Adipose tissue (tissue), 3 donors: ENCODE results near the gene EML5. TPM values are rescaled to one million over a fixed set of nuclear protein-coding genes. Genes with fewer than 3 reads are reported as not detected.
"Not testable (repeated sequence)": the region's sequence is repeated elsewhere in the genome, so short reads cannot be mapped to it uniquely, and the experiment has no call there.

Experiments used
- H3K27ac ChIP-seq: one replicate; pipeline ENCODE4 v1.5.1; 2013; ENCODE audit warnings: low read depth, low read length
- WGBS, 3 donors: extraction: QIAGEN DNeasy Blood & Tissue Kit; methylation state at CpG; one replicate each; pipeline ENCODE4 v1.1.7; 2013; 5-methylcytosine and 5-hydroxymethylcytosine counted together
- polyA plus RNA-seq, 3 donors: library from polyadenylated mRNA; stranded (reverse); fragments of 200-250 nt; gene quantifications; one replicate each; pipeline ENCODE4 v1.2.3, GENCODE V29; 2013
- donor health status: healthy with polysubstance abuse.
- donor health status: Bipolar disorder and iron deficiency.
- donor health status: healthy.

EML5 gene
- polyA plus RNA-seq = under 1 TPM; 0.11 to 0.94 (median 0.21) TPM

GRCh38 chr14:88792473-88793258, at the start of gene EML5:
Gene EML5 (minus strand): TSS chr14:88792953. CDS start chr14:88792503, 450 bp downstream.
- no peak within 1 kb of the TSS for H3K27ac ChIP-seq
- WGBS, 3 donors = 0% methylated on average over 72 to 111 of the region's 111 CpGs

DNA sequence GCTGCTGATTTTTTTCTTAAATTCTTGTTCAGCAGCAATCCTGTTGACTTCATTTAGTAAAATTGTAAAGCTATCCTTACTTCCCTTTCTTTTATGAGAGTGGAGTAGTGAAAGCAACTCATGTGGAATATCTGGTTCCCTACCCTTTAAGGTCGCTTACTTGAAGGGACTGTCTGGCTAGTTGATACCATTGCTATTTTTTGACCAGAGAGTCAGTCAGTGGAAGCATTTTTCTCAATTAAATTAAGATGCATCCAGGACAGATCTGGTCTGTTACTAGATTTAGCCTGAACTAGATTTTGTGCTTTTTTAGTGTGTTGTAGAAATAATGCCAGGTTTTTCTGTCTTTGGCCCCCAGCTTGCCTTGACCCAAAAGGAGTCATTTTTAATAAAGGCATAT, 49.7 kb upstream of the EML5 start:
- WGBS, 3 donors = 86 to 93% (median 91%) methylated on average over 1 of the region's 1 CpG
- no peak overlapping the region for H3K27ac ChIP-seq

- H3K27ac ChIP-seq = no peak overlapping the region
- WGBS, 3 donors = 89 to 98% (median 96%) methylated on average over 1 of the region's 1 CpG
These were observed 49.0 kb upstream of the EML5 start for GRCh38 chr14:88841741-88842140.

- no peak overlapping the region for H3K27ac ChIP-seq
- 92 to 96% (median 92%) methylated on average over 5 of the region's 5 CpGs for WGBS, 3 donors
These were observed 48.2 kb upstream of the EML5 start for GRCh38 chr14:88840926-88841325.

GRCh38 chr14:88838015-88838414, 45.3 kb upstream of the EML5 start:
- 75 to 97% (median 94%) methylated on average over 3 of the region's 3 CpGs for WGBS, 3 donors
- no peak overlapping the region for H3K27ac ChIP-seq

- no peak overlapping the region for H3K27ac ChIP-seq
- WGBS, 3 donors = 97 to 100% (median 100%) methylated on average over 1 of the region's 1 CpG
These were observed 44.7 kb upstream of the EML5 start for GRCh38 chr14:88837495-88837894.

GRCh38 chr14:88835661-88836060, 42.9 kb upstream of the EML5 start:
- no peak overlapping the region for H3K27ac ChIP-seq

DNA sequence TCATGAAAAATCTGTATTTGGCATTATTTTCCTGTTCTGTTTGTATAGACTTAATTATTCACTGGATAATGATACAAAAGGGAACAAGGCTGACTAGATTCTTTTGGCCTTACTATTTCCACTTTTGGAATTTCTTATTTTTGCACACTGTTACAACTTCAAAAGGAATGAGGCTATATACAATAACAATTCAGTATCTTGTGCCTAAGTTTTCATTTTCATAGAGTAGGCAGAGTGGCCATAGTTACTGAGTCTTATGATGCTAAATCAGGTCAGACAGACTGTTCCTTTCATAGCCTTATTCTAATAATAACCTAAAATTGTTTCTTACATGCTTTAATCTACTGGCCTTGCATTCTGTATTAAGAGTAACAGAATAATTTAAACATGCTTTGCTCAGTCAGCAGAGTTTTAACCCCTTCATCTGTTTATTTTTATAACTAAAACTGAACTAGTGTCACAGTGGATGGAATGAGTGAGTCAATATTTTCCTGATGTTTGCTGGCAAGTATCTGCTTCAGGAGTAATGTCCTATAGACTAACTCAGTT, 42.2 kb upstream of the EML5 start:
- H3K27ac ChIP-seq = no peak overlapping the region

DNA sequence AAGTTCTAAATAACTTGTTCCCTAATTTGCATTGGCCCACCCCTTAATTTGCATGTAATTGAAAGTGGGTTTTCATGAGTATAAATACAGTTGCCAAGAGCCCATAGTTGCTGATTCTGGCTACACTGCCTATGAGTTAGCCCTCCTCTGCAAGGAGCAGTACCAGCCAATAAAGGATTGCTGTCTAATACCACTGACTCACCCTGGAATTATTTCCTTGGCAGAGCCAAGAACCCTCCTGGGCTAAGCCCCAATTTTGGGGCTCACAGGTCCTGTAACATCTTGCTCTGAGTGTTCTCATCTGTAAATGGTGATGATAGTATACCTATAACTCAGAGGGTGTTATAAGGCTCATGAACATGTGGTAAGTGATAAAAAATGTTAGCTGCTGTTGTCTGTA, 38.5 kb upstream of the EML5 start:
- H3K27ac ChIP-seq = no peak overlapping the region

GRCh38 chr14:88829685-88830302, 37.0 kb upstream of the EML5 start:
- H3K27ac ChIP-seq = no peak overlapping the region
- 58 to 86% (median 60%) methylated on average over 4 of the region's 4 CpGs for WGBS, 3 donors

DNA sequence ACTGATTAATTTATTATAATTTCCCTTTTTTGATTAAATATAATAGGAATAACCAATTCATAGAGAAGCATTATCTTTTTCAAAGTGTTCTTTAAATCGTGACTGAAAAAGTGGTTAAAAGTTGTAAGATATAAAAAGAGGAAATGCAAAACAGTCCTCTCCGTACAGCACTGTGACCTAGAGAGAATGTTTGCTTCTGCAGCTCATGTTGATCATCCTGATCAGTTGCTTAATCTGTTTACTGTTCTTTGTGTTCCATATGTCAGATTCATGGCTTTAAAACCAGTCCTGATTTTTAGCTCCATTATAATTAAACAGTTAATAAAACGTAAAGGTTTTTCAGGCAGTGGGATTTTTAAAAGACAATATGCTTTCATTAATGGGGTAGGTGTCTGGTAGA, 36.4 kb upstream of the EML5 start:
- no peak overlapping the region for H3K27ac ChIP-seq
- WGBS, 3 donors = 38 to 43% (median 43%) methylated on average over 3 of the region's 3 CpGs

- H3K27ac ChIP-seq = no peak overlapping the region
- 91 to 95% (median 95%) methylated on average over 9 of the region's 9 CpGs for WGBS, 3 donors
These were observed 32.8 kb upstream of the EML5 start for GRCh38 chr14:88825503-88825902.

GRCh38 chr14:88825078-88825458, 32.3 kb upstream of the EML5 start:
- WGBS, 3 donors = 3 to 4% (median 4%) methylated on average over 5 of the region's 5 CpGs
- no peak overlapping the region for H3K27ac ChIP-seq

DNA sequence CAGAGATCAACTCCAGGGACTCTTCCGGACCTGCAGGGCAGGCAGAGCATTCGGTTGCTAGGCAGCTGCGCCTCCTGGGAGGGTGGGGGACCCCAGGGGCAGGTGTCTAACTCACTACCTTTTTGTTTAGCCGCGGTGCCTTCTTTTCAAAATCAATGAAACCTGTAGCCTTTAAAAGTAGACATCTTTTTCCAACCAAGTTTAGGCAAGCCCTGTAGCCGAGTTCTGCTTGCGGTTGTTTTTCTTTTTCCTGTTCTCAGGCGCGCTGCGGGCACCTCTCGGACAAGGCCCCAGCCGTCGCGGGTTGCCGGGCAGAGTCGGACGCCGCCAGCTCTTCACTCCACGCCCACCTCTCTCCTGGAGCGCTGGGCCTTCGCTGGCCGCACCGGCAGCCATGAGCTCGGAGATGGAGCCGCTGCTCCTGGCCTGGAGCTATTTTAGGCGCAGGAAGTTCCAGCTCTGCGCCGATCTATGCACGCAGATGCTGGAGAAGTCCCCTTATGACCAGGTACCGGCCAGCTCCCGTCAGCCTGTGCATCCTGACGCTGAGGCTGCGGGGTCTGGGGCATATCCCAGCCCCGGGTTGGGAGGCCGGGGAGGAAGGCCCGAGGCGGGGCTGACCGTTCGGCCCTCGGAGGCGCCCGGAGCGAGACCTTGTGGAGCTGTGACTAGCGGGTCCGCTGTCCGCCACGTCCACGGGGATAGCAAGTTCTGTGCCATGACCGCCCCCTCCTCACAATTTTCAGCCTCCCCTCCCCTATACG, 31.7 kb upstream of the EML5 start, which contains the start of gene TTC8:
Gene TTC8, plus strand, starts transcription at position 338 of the 764 bp plus-strand sequence. Its CDS starts 57 bp downstream, at position 395.
- no peak within 1 kb of the TSS for H3K27ac ChIP-seq
- 0 to 1% (median 1%) methylated on average over 50 of the region's 50 CpGs for WGBS, 3 donors

DNA sequence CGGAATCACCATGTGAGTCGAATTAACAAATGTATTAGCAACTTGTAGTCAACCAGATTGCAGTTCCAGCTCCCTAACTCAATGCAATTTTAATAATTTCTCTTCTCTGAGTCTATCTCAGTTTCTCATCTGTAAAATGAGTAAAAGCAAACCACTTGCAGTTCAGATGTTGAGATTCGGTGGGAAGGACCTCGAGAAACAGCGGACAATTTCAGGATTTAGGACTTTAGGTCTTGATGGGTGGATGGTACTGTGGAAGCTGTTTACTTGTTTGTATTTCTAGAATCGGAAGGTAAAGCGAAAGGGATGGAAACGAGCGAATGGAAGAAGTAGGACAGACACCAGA, 31.2 kb upstream of the EML5 start:
- 5 to 12% (median 10%) methylated on average over 9 of the region's 9 CpGs for WGBS, 3 donors
- H3K27ac ChIP-seq = no peak overlapping the region

DNA sequence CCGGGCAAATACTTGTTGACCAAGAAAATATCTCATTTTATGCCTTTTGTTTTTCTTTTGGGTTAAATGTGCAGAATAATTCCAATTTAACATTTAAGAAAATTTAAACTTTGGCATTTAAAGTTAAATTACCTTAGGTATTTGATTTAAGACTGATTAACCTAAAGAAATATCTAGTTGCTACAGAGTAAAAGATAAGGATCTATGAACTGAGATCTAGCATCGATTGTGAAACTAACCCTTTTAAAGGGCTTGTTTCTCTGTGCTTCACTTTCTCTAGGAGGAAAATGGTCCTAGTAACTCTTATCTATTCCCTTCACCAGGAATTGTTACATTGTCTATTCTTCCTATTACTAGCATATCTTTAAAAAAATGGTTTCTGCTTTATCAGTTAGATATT, 29.1 kb upstream of the EML5 start:
- no peak overlapping the region for H3K27ac ChIP-seq
- WGBS, 3 donors = 63 to 66% (median 63%) methylated on average over 2 of the region's 2 CpGs

DNA sequence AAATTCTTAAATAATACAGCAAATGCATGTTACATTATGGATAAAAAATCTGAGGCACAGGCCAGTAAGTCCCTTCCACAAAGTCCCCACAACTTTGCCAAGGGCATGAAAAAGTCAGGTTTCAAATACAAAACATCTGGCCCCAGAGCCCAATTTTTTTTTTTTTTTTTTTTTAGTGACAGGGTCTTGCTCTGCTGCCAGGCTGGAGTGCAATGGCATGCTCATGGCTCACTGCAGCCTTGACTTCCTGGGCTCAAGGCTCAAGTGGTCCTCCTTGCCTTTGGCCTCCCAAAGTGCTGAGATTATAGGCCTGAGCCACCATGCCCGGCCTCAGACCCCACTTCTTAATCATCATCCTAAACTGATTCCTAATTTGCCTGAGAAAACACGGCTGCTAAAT, 28.6 kb upstream of the EML5 start:
- 78 to 88% (median 83%) methylated on average over 2 of the region's 2 CpGs for WGBS, 3 donors
- no peak overlapping the region for H3K27ac ChIP-seq

DNA sequence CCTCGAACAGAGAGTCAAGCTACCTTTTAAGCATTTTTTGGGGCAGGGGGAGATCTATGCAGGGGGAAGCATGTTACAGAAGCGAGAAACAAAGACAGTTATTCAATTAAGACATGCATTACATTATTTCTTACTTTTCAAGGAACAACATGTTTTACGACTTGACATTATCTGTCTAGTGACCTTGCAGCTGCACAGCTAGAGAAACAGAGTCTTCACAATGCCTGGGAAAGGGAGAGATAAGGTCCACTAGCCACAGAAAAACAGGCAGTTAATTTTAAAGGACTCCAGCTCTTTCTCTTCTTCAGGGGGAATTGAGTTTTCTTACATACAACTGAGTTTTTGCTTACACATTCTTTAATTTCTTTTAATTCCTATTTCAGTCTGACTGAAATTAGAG, 26.9 kb upstream of the EML5 start:
- not testable (repeated sequence) for H3K27ac ChIP-seq
- WGBS, 3 donors = 37 to 54% (median 48%) methylated on average over 3 of the region's 3 CpGs

GRCh38 chr14:88818018-88818417, 25.3 kb upstream of the EML5 start:
- 84 to 97% (median 93%) methylated on average over 1 of the region's 1 CpG for WGBS, 3 donors
- no peak overlapping the region for H3K27ac ChIP-seq
